GM10266 (cell line): ENCODE data around the gene TRIM26.
"Not testable (repeated sequence)": the region's sequence is repeated elsewhere in the genome, so short reads cannot be mapped to it uniquely, and the experiment has no call there.

Experiments
- DNase-seq: peaks from one replicate; pipeline ENCODE4 v3.0.0; 2012; ENCODE audit errors: extremely low spot score
- CTCF ChIP-seq: IDR thresholded peaks from 2 replicates; pipeline ENCODE4 v1.5.1; 2012; ENCODE audit warnings: mild to moderate bottlenecking, low read depth; ENCODE audit not compliant: control insufficient read depth, insufficient read depth; ENCODE audit errors: missing control alignments

Gene TRIM26

GRCh38 chr6:30234356-30234755 lies 21.1 kb upstream of the TRIM26 start:
- DNase-seq = no peak
- TF ChIP-seq CTCF = no peak

- DNase-seq = no peak
- no peak for TF ChIP-seq CTCF
Observed at GRCh38 chr6:30231067-30231466, 17.9 kb upstream of the TRIM26 start.

- no peak for TF ChIP-seq CTCF
Observed at GRCh38 chr6:30227763-30228487, 14.7 kb upstream of the TRIM26 start.

GRCh38 chr6:30227242-30227722 lies 14.1 kb upstream of the TRIM26 start:
- DNase-seq = no peak
- TF ChIP-seq CTCF = no peak

More at GRCh38 chr6:30227763-30228487, 14.7 kb upstream of the TRIM26 start:
- DNase-seq = peak; percentile 53

- no peak for TF ChIP-seq CTCF
- no peak for DNase-seq
Observed at GRCh38 chr6:30223339-30223738, 10.1 kb upstream of the TRIM26 start.

- not testable (repeated sequence) for DNase-seq
Observed at GRCh38 chr6:30221956-30222355, 8.8 kb upstream of the TRIM26 start.

GRCh38 chr6:30221395-30221794 lies 8.2 kb upstream of the TRIM26 start:
- not testable (repeated sequence) for DNase-seq

- peak; percentile 81 for TF ChIP-seq CTCF
- peak; percentile 53 for DNase-seq
Observed at GRCh38 chr6:30219244-30219643, 6.0 kb upstream of the TRIM26 start.
